Daoy (cell line): ENCODE data around the gene BLM. TPM values are rescaled to one million over a fixed set of nuclear protein-coding genes. Genes with fewer than 3 reads are reported as not detected.

ENCODE experiments used
- DNase-seq: peaks from one replicate; pipeline ENCODE4 v3.0.0-alpha.2; 2015; ENCODE audit warnings: low read depth
- total RNA-seq: library from RNA; depleted of rRNA; stranded (reverse); fragments of >200 nt; shearing (Covaris generic); gene quantifications from 2 replicates; pipeline ENCODE4 v1.2.3, GENCODE V29; 2014

BLM gene
- total RNA-seq, 1 experiment from 2014 or later = 24.8 TPM

- no peak for DNase-seq
These were observed 18.8 kb downstream of the BLM start for GRCh38 chr15:90735923-90736322.

- peak; percentile 5 for DNase-seq
These were observed 23.4 kb downstream of the BLM start for GRCh38 chr15:90740545-90740944.

DNA sequence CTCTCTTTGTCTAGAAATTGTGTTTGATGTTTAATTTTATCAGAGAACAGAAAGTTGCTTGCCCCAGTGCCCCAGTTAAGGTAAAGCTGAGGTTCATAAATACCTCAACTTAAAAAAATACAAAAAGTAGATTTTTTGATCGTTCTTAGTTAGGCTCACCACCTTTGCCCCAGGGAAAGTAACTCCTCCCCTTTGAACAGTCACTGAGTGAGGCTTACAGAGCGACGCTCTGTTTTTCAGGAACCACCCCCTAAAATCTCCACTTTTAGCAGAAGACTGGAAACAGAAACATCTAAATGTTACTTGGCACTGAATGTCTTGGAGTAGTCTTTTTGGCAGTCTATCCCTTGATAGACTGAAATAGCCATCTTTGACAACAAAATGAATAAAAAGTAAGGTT, 24.9 kb downstream of the BLM start:
- DNase-seq = no peak

DNA sequence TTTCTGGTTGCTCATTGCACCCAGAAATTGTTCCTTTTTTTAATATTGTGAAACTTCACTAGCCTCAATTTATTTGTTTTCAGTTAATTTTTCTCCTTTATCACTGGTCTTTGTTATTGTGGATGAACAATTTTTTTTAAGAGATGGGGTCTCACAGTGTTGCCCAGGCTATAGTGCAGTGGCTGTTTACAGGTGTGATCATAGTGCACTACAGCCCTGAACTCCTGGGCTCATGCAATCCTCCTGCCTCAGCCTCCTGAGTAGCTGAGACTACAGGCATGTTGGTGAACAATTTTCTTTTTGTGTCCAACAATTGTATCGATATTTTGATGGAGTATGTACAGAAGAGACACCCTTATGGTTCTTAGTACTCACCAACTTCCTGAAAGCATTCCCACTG, 26.3 kb downstream of the BLM start:
- DNase-seq = no peak

DNA sequence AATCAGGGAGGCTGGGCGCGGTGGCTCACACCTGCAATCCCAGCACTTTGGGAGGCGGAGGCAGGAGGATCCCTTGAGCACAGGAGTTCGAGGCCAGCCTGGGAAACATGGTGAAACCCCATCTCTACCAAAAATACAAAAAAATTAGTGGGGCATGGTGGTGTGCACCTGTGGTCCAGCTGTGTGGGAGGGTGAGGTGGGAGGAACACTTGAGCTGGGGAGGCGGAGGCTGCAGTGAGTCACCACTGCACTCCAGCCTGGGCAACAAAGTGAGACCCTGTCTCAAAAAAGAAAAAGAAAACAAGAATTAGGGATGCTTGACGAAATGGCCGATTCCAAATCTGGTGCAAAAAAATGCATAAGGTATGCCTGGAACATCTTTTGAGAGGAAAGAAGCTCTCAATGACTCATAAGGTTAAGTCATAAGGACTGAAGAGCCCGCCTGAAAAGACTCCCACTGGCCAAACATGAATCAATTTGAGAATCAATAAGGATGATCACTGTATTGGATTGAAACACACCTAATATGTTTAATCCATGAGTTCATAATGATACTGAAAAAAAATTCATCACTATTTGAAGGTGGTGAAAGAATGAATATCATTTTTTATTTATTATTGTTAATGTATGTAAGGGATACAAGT, 27.7 kb downstream of the BLM start:
- DNase-seq = no peak

DNA sequence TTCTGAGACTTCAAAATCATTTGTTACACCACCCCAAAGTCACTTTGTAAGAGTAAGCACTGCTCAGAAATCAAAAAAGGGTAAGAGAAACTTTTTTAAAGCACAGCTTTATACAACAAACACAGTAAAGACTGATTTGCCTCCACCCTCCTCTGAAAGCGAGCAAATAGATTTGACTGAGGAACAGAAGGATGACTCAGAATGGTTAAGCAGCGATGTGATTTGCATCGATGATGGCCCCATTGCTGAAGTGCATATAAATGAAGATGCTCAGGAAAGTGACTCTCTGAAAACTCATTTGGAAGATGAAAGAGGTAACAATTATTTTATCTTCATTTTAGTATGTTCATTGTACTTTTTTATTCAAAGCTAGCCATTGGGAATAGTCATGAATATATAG, 32.6 kb downstream of the BLM start:
- no peak for DNase-seq

- DNase-seq = peak; percentile 4
These were observed 33.0 kb downstream of the BLM start for GRCh38 chr15:90750186-90750585.

DNA sequence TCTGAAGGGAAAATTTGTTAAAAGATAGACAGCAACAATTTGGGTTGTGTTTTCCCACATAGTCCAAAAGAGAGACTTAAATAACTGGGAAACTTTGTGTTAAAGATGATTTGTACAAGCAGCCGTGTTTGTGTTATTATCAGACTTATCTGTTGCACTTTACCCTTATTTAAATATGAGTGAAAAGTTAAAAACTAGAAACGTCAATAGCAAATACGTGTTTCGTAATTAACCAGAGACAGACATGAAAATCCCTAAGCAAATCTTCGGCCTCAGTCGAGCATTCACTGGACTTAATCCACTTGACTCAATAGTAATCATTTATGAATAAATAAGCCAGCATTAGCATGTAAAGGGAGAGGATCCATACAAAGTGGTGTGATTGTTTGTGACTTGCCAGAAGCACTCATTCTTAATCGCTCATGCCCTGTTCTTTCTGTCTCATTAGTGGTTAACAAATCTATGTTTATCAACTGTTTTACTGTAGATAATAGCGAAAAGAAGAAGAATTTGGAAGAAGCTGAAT, 34.2 kb downstream of the BLM start:
- DNase-seq = no peak

GRCh38 chr15:90756916-90757315, 39.8 kb downstream of the BLM start:
- no peak for DNase-seq

- DNase-seq = no peak
These were observed 40.3 kb downstream of the BLM start for GRCh38 chr15:90757461-90757860.

GRCh38 chr15:90760661-90761232, 43.6 kb downstream of the BLM start:
- no peak for DNase-seq

DNA sequence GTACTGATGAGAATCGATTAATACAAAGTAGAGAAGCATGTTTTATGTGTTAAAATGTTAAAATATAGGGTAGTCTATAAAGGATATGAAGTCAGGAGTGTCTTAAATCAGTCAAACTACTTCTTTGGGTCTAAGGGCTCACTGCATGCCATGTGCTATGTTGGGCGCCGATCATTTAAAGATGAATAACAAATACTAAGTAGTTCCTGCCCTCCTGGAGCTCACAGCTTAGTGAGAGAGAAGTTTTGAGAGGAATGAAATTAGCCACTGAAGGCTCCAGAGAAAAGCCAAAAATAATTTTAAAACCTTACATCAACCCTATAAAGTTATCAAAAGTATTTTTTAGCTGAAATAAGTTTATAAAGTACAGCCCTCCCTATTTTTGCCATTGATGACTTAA, 44.5 kb downstream of the BLM start:
- no peak for DNase-seq

DNA sequence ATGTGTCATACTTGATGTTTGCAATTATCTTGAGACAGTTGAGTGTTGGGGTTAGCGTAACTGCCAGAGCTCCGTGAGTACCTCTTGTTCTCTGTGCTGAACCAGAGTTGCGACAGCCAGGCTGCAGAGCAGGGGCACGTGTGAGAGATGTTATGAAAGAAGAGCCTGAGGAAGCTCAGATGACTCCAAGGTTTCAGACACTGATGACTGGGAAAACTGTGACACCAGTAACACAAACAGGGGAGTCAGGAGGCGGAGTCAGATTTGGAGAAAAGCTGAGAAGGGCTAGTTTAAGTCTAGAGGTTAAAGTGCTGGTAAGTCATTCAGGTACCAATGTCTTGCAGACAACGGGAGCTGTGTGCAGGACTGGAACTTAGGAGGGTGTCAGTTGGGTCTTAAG, 45.0 kb downstream of the BLM start:
- DNase-seq = no peak

DNA sequence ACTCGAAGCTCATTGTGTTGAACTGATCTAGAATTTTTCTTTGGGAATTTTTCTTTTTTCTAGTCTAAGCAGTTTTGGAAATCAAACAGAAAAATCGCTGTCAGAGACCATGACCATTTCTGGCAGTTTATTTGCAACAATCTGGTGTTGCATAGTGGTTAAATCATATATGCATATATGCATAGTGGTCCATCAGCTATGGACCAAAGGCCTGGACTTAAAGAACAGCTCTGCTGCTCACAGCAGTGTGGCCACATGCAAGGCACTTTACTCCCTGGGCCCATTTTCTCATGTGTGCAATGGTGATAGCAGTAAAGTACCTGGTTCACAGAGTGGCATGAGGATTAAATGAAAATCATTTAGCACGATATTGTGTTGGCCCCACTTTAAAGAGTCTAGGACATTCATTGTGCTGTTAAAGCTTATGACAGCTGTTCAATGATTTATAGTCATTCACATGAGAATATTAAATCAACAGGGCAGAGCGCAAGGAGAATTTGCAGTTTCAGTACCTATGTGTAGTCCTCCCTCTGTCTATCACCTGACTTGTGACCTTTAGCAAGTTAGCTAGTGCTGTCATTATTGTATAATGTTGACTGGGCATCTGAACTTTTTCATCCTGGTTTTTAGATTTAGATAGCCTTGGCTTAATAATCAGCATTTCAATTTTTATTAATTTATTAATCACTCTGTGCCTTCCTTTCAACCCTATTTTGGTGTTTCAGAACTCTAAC, 46.4 kb downstream of the BLM start:
- no peak for DNase-seq

- DNase-seq = no peak
These were observed 48.4 kb downstream of the BLM start for GRCh38 chr15:90765531-90765930.

- DNase-seq = no peak
These were observed 48.8 kb downstream of the BLM start for GRCh38 chr15:90765966-90766365.

DNA sequence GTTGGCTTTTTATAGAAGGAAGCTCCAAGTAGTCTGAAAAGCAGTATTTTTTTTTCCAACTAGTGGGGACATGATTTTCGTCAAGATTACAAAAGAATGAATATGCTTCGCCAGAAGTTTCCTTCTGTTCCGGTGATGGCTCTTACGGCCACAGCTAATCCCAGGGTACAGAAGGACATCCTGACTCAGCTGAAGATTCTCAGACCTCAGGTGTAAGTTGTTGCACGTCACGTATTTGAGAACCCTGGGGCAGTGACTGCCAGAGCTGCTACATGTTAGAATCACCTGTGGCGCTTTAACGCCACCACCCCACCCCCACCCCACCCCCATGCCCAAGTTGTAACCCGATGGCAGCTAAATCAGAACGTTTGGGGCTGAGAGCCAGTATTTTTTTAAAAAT, 52.2 kb downstream of the BLM start:
- DNase-seq = no peak

DNA sequence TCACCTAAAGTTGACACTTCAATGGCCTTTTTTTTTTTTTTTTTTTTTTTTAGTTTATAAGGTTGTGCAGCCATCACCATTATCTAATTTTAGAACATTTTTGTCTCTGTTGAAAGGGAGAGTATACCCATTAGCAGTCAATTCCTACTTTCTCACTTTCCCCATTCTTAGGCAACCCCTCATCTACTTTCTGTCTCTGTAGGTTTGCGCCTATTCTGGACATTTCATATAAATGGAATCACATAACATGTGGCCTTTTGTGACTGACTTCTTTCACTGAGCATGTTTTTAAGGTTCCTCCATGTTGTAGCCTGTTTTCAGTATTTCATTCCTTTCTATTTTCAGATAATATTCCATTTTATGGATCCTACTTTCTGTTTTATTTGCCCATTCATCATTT, 56.3 kb downstream of the BLM start:
- no peak for DNase-seq

GRCh38 chr15:90774731-90775514, 57.8 kb downstream of the BLM start:
- peak; percentile 59 for DNase-seq

- no peak for DNase-seq
These were observed 63.8 kb downstream of the BLM start for GRCh38 chr15:90780916-90781315.

DNA sequence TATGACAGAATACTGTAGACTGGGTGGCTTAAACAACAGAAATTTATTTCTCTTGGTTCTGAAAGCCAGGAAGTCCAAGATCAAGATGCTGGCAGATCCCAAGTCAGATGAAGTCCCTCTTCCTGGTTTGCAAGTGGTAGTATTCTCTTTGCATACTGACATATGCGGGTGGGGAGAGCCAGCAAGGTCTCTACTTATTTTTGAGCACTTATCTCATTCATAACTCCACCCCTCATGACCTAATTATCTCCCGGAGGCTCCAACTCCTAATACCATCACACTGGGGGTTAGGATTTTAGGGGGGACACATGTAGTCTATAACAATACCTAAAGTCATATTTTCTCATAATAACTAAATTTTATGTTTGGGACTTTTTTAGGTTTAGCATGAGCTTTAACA, 65.3 kb downstream of the BLM start:
- no peak for DNase-seq

- no peak for DNase-seq
These were observed 70.7 kb downstream of the BLM start for GRCh38 chr15:90787881-90788280.
